ENCODE results near the gene LRMDA. TPM values are rescaled to one million over a fixed set of nuclear protein-coding genes. Genes with fewer than 3 reads are reported as not detected.

Gene LRMDA
- total and polyA plus RNA-seq, 2 donors: 7.9 to 17.7 TPM

DNA sequence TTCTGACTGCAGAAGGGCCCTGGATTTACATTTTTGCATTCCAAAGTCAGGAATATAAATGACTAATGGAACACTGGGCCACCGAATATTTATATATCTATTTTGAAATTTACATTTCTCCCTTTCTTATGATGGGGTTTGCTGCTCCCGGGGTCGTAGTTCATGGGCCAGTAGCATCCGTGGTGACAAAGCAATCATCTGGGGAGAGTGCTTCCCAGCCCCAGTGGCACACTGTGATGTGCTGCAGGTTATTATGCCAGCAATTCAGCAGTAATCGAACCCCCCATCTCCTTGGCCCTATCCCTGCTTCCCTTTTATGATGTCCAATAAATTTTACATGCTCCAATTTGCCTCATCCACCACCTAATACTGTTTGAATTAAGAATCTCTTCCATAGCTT, 837.5 kb downstream of the LRMDA start:
- Histone ChIP-seq H3K36me3 (ENCODE audit: insufficient read depth) (no peaks in the 10 kb centered on the region), H3K4me3 (ENCODE audit: low read depth, low read length) (no peak overlapping the region), H3K4me1 (ENCODE audit: insufficient read depth) (no peaks in the 10 kb centered on the region), H3K27ac (ENCODE audit: low read depth) (no peak overlapping the region)
- DNase-seq (ENCODE audit: extremely low spot score): no peak
- 71% methylated on average over 5 of the region's 5 CpGs for WGBS

DNA sequence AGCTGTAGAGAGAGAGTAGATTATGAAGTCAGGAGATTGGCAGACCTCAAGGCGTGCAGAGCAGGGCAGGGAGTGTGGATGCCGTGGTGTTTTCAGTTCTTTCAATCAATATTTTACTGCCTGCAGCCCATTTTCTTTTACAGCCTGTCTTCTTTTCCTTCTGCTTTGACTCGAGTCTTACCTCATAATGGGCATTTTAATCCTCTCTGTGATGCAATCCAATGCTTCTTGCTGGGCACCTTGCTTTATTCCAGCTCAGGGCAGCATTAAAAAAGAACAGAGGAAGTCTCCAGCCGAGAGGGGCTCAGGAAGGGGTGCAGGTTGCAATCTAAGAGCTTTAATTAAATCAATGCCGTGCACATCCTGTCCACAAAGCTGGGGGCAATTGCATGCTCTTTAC, 839.0 kb downstream of the LRMDA start:
- Histone ChIP-seq H3K36me3 (ENCODE audit: insufficient read depth) (no peaks in the 10 kb centered on the region), H3K4me1 (ENCODE audit: insufficient read depth) (no peaks in the 10 kb centered on the region), H3K27ac (ENCODE audit: low read depth) (no peak overlapping the region), H3K4me3 (ENCODE audit: low read depth, low read length) (no peak overlapping the region)
- WGBS: 85% methylated on average over 5 of the region's 5 CpGs
- DNase-seq (ENCODE audit: extremely low spot score): no peak

DNA sequence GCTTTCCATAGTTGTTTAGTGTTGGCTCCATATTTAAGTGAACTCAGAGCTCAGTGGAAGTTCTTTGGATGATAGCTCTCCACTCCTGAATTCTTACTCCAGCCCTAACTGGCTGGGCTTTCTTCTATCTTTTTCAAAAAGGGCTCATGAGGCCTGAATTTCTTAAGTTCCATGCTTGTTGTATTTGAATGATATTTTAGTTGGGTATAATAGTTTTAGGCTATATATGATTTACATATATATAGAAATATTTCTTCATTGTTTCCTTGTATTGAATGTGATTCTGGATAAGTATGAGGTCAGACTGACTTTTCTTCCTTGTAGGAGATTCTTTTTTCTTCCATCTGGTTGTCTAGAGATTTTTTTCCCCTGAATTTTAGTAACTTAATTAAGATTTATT, 843.5 kb downstream of the LRMDA start:
- DNase-seq (ENCODE audit: extremely low spot score): no peak
- H3K4me1 ChIP-seq (ENCODE audit: insufficient read depth): no peaks in the 10 kb centered on the region
- no peak overlapping the region for H3K27ac ChIP-seq (ENCODE audit: low read depth)
- no peaks in the 10 kb centered on the region for H3K36me3 ChIP-seq (ENCODE audit: insufficient read depth)
- H3K4me3 ChIP-seq (ENCODE audit: low read depth, low read length): no peak overlapping the region

DNA sequence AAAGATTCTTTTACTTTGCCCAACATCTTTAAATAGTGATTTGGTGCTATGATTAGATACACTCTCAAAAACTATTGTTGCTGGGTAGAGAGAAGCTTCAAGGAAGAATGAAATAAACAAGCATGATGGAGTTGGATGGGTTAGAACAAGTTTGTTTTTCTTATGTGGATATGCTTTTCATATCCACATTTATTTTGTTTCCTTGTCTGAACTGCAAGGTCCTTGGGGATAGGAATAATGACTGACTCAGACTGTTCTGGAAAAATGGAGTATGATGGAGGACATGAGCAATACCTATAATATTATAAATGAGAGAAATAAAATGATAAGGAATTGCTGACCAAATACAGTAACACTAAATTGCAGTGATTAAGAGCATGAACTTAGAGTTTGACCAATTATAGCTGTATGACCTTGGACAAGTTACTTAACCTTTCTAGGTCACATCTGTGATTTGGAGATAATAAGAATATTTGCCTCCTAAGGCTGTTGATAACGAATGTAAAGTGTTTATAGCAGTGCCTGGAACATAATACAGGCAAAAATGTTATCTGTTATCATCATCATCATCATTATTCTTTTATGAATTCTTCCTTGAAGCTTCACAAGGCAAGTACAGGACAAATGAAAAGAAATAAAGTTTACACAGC, 847.5 kb downstream of the LRMDA start:
- 13% methylated on average over 1 of the region's 1 CpG for WGBS
- H3K4me1 ChIP-seq (ENCODE audit: insufficient read depth): no peaks in the 10 kb centered on the region
- H3K36me3 ChIP-seq (ENCODE audit: insufficient read depth): no peaks in the 10 kb centered on the region
- no peak overlapping the region for H3K4me3 ChIP-seq (ENCODE audit: low read depth, low read length)
- no peak overlapping the region for H3K27ac ChIP-seq (ENCODE audit: low read depth)
- DNase-seq (ENCODE audit: extremely low spot score): no peak

DNA sequence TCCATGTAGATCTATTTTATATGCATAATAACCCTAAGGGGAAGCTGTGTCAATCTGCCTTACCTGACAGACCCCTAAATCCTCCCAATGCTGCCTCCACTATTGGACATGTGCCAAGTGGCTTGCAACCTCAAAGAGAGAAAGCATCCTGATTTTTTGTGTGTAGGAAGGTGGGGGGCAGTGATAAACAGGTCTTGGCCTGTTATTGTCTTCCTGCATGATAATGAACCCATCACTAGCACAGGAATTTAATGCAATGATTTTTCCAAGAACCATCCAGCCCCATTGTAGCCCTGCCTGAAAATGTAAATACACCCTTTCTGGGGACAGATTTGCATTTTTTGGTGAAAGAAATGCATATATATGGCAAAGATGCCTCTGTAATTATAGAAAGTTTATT, 850.2 kb downstream of the LRMDA start:
- Histone ChIP-seq H3K4me1 (ENCODE audit: insufficient read depth) (no peaks in the 10 kb centered on the region), H3K27ac (ENCODE audit: low read depth) (no peak overlapping the region), H3K36me3 (ENCODE audit: insufficient read depth) (no peaks in the 10 kb centered on the region), H3K4me3 (ENCODE audit: low read depth, low read length) (no peak overlapping the region)
- DNase-seq (ENCODE audit: extremely low spot score): no peak

DNA sequence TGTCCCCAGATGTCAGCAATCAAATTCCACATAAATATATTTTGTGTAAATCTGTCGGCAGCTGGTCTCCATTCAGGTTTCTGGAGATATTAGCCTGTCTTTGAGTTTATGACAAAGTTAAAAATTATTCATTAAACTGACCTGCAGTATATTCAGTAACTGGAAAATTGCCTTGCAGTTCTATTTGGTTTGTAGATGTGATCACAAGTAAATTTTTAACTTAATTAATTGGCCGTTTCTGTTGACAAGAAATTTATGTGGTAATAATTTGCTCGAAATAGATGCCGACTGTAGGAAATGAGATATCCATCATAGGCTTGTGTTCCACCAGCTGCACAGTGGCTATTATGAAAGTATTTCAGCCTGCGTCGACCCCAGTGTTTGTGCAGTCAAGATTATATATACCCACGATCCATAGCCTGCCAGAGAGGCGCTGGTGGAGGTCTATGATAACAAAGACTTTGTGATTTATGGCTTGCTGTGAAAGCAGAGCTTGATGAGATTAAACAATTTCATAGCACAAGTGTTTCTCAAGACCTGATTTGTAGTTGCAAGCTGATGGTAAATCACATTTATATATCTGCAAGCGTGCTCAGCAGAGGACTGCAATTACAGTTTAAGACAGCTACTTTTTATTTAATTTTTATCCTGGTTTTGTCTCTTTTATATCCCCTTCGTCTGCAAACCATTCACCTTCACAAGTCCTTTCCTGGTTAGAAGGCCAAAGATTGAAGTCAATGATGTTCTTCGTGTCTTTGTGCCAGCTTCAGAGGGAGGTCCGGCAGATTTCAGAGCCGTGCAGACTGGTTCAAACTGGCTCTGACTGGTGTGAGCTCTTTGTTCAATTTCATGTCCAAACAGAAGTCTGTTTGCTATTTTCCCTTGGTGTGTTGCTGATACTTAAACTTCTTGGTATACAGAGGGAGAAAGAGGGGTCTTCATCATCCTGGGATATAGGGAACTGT, 850.9 kb downstream of the LRMDA start:
- Histone ChIP-seq H3K4me3 (ENCODE audit: low read depth, low read length) (no peak overlapping the region), H3K4me1 (ENCODE audit: insufficient read depth) (no peaks in the 10 kb centered on the region), H3K36me3 (ENCODE audit: insufficient read depth) (no peaks in the 10 kb centered on the region), H3K27ac (ENCODE audit: low read depth) (no peak overlapping the region)
- DNase-seq (ENCODE audit: extremely low spot score): peak; percentile 83
- WGBS: 17% methylated on average over 13 of the region's 13 CpGs

DNA sequence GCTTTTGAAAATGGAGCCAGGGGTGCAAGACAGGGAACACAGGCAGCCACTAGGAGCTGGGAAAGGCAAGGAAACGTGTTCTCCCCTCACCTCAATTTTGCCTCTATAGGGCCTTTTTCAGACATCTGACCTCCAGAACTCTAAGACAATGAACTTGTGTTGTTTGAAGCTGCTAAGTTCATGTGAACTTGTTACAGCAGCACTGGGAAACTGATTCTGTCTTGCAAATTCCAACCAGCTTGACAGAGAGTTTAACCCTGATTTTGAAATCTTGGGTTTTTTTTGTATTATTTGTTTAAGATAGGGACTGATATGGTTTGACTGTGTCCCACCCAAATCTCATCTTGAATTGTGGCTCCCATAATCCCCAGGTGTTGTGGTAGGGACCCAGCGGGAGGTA, 852.9 kb downstream of the LRMDA start:
- no peak overlapping the region for H3K27ac ChIP-seq (ENCODE audit: low read depth)
- H3K4me3 ChIP-seq (ENCODE audit: low read depth, low read length): no peak overlapping the region
- no peak for DNase-seq (ENCODE audit: extremely low spot score)
- WGBS: 97% methylated on average over 2 of the region's 2 CpGs
- no peaks in the 10 kb centered on the region for H3K4me1 ChIP-seq (ENCODE audit: insufficient read depth)
- H3K36me3 ChIP-seq (ENCODE audit: insufficient read depth): no peaks in the 10 kb centered on the region

DNA sequence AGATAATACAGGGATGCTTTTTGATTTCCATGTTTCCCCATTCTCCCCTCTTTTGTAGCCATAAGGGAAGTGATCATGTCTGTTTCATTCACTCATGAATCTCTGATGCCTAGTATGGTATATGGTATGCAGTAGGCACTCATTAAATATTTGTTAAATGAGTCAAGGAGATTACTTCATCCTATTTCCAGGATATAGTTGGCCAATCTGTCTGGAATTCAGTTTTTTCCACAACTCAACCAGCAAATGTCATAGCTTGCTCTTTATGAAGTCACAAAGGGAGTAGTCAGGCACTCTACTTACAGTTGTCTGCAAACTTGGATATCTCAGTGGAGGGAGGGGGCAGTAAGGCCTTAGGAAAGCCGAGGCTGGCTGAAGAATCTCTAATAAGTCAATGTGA, 853.6 kb downstream of the LRMDA start:
- WGBS: 80% methylated on average over 1 of the region's 1 CpG
- Histone ChIP-seq H3K4me3 (ENCODE audit: low read depth, low read length) (no peak overlapping the region), H3K27ac (ENCODE audit: low read depth) (no peak overlapping the region), H3K4me1 (ENCODE audit: insufficient read depth) (no peaks in the 10 kb centered on the region), H3K36me3 (ENCODE audit: insufficient read depth) (no peaks in the 10 kb centered on the region)
- DNase-seq (ENCODE audit: extremely low spot score): no peak

DNA sequence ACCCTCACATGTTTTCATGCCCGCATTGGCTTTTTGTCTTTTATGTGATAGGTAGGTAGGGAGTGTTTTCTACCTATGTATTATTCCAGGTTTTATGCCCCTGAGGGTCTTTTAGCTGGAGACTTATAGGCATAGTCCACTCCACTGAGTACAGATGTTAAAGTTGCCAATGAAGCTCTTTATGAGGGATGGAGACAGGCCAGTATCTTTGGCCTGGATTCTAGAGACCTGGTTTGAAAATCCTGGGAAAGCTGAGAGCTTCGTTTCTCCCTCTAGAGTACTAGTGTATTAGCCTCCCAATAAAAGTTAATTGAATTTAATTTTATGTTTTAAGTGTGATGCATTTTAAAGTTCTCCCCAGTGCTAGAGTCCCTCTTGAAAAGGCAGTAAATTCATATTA, 854.1 kb downstream of the LRMDA start:
- H3K36me3 ChIP-seq (ENCODE audit: insufficient read depth): no peaks in the 10 kb centered on the region
- H3K27ac ChIP-seq (ENCODE audit: low read depth): no peak overlapping the region
- WGBS: 67% methylated on average over 2 of the region's 2 CpGs
- no peak overlapping the region for H3K4me3 ChIP-seq (ENCODE audit: low read depth, low read length)
- DNase-seq (ENCODE audit: extremely low spot score): no peak
- H3K4me1 ChIP-seq (ENCODE audit: insufficient read depth): no peaks in the 10 kb centered on the region

DNA sequence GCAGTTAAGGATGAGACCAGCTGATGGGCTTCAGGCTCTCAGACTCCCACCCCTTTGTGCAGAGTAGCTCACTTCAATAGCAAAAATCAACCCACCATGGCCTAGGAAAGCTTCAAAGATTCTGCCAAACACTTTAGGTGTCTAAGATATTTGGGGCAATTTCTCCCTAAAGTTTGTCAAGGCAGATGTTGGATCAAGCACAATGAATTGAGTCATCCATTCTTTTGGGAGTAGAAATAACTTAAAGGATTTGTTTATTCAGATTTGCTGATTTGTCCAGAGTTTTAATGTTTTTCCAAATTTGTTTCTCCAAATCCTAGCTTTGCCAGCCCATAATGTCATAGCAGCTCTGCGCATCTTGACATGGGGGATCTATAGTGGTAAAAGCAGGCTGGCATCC, 855.1 kb downstream of the LRMDA start:
- Histone ChIP-seq H3K36me3 (ENCODE audit: insufficient read depth) (no peaks in the 10 kb centered on the region), H3K4me1 (ENCODE audit: insufficient read depth) (no peaks in the 10 kb centered on the region), H3K4me3 (ENCODE audit: low read depth, low read length) (no peak overlapping the region), H3K27ac (ENCODE audit: low read depth) (no peak overlapping the region)
- 0% methylated on average over 1 of the region's 1 CpG for WGBS
- no peak for DNase-seq (ENCODE audit: extremely low spot score)

DNA sequence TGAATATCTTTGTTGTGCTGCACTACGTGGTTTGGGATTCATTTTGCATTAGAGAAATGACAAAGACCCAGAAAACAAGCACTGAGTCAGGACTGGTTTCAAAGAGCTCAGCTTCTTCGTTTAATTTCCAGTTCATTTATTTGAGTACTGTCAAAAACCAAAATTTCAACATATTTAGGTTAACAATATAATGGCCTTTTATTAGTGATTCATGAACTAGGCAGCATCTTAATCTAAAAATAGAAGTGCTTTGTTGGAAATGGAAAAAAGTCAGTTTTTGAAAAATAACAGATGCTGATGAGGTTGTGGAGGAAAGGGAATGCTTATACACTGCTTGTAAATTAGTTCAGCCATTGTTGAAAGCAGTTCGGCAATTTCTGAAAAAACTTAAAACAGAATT, 856.4 kb downstream of the LRMDA start:
- WGBS: 66% methylated on average over 3 of the region's 3 CpGs
- no peak overlapping the region for H3K4me3 ChIP-seq (ENCODE audit: low read depth, low read length)
- no peak for DNase-seq (ENCODE audit: extremely low spot score)
- H3K4me1 ChIP-seq (ENCODE audit: insufficient read depth): no peaks in the 10 kb centered on the region
- H3K27ac ChIP-seq (ENCODE audit: low read depth): no peak overlapping the region
- no peaks in the 10 kb centered on the region for H3K36me3 ChIP-seq (ENCODE audit: insufficient read depth)

DNA sequence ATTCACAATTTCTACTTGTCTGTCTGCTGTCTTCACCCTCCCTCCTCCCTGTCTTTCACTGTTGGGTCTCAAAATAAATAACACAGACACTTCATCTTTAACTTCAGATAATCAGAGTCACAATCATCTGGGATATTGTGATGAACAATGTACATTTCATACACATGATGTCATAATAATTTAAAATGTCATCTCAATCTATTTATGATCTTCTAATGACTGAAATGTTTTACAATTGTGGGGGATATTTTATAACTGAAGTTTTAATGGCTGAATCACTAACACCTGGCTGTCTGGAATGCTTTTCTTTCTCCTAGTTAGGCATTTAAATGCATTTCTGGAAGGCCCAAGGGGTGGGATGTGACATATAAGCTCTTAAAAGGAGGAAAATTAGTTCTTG, 859.8 kb downstream of the LRMDA start:
- Histone ChIP-seq H3K4me1 (ENCODE audit: insufficient read depth) (no peaks in the 10 kb centered on the region), H3K4me3 (ENCODE audit: low read depth, low read length) (no peak overlapping the region), H3K27ac (ENCODE audit: low read depth) (no peak overlapping the region), H3K36me3 (ENCODE audit: insufficient read depth) (no peaks in the 10 kb centered on the region)
- no peak for DNase-seq (ENCODE audit: extremely low spot score)

DNA sequence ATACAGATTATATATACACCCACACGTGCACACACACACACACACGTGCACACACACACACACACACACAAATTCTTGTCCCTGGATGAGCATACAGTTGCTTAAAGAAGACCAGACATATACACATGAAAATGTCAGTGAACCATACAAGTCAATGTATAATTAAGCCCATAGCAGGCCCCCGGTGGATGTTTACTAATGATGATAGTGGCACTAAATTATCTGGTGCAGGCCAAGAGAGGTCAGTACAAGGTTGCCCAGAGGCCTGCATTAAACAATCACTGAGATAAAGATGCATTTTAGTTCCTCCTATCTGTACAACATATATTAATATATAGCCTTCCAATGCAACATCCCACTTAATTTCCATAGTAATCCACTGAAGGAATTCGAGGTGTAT, 860.5 kb downstream of the LRMDA start:
- DNase-seq (ENCODE audit: extremely low spot score): no peak
- H3K36me3 ChIP-seq (ENCODE audit: insufficient read depth): no peaks in the 10 kb centered on the region
- no peaks in the 10 kb centered on the region for H3K4me1 ChIP-seq (ENCODE audit: insufficient read depth)
- no peak overlapping the region for H3K4me3 ChIP-seq (ENCODE audit: low read depth, low read length)
- WGBS: 68% methylated on average over 4 of the region's 4 CpGs
- H3K27ac ChIP-seq (ENCODE audit: low read depth): no peak overlapping the region

DNA sequence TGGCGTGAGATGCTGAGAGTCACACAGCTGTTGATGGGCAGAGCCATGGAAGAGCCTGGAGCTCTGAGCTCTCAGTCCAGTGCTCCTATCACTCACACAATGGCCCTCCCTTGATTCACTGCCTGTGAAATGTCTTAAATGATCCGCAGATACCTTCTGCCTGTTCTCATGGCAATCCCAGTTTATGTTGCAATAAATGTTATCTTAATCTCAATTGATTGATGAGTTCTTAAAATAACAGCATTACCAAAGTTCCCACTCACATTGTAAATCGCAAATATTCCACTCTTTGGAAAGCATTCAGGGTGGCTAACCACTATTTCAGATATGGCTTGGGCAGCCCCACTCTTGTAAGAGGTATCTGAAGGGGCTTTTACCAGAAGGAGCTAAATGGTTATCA, 865.5 kb downstream of the LRMDA start:
- H3K4me3 ChIP-seq (ENCODE audit: low read depth, low read length): no peak overlapping the region
- no peaks in the 10 kb centered on the region for H3K4me1 ChIP-seq (ENCODE audit: insufficient read depth)
- 65% methylated on average over 3 of the region's 3 CpGs for WGBS
- DNase-seq (ENCODE audit: extremely low spot score): no peak
- H3K27ac ChIP-seq (ENCODE audit: low read depth): no peak overlapping the region
- no peaks in the 10 kb centered on the region for H3K36me3 ChIP-seq (ENCODE audit: insufficient read depth)

All from urinary bladder (tissue), 4 donors.